Skeletal muscle tissue (tissue), 4 donors: Measurements from ENCODE around the gene SETD5. TPM values are rescaled to one million over a fixed set of nuclear protein-coding genes. Genes with fewer than 3 reads are reported as not detected.

Experiments used
- H3K27ac ChIP-seq: one replicate; pipeline ENCODE4 v1.7.0; 2013; ENCODE audit warnings: mild to moderate bottlenecking, low read depth, low read length, inconsistent platforms
- H3K27me3 ChIP-seq, 3 donors: one replicate each; pipeline ENCODE4 v1.7.0; 2013; ENCODE audit warnings: low read length in 3 of 3; ENCODE audit not compliant: control insufficient read depth in 3 of 3, insufficient read depth in 3 of 3
- H3K36me3 ChIP-seq, 3 donors: one replicate each; pipeline ENCODE4 v1.7.0; 2013; ENCODE audit warnings: low read length in 3 of 3; ENCODE audit not compliant: control insufficient read depth in 3 of 3, insufficient read depth in 3 of 3
- H3K4me1 ChIP-seq, 3 donors: one replicate each; pipeline ENCODE4 v1.7.0; 2013; ENCODE audit warnings: low read length in 3 of 3, mild to moderate bottlenecking in 3 of 3; ENCODE audit not compliant: control insufficient read depth in 3 of 3, insufficient read depth in 3 of 3
- H3K4me3 ChIP-seq, 3 donors: one replicate each; pipeline ENCODE4 v1.7.0; 2013; ENCODE audit warnings: low read length in 3 of 3
- H3K9ac ChIP-seq, 3 donors: one replicate each; pipeline ENCODE4 v1.7.0; 2013; ENCODE audit warnings: low read length in 3 of 3, mild to moderate bottlenecking in 3 of 3, moderate library complexity in 2 of 3, low read depth in 1 of 3
- H3K9me3 ChIP-seq, 3 donors: one replicate each; pipeline ENCODE4 v1.7.0; 2013; ENCODE audit warnings: low read length in 3 of 3; ENCODE audit not compliant: control insufficient read depth in 3 of 3
- total RNA-seq: library from RNA; depleted of rRNA; stranded (reverse); fragments of >200 nt; gene quantifications from one replicate; pipeline ENCODE4 v1.2.3, GENCODE V29; 2014
- donor health status: Osteomylitis.

SETD5 gene
- total RNA-seq, 1 donor from 2014 or later = 54.3 TPM

DNA sequence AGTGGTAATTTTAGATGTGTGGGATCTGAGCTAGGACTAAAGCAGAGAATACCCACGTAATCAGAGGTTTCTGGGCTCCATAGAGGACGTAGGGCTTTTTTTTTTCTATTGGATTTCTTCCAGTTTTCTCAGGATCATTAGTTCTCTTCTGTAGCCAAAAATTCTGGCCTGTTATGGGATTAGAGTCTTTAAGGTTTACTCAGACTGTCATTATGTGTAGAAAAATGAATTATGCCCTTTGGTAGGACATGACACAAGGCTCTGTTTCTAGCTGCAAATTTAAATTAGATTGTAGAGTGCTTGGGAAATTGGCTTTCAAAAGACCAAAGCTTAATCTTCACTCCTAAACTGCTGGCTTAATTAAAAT is 1.9 kb downstream of the SETD5 start:
- no peaks in the 10 kb centered on the region for H3K36me3 ChIP-seq

GRCh38 chr3:9399746-9400145 is 2.3 kb downstream of the SETD5 start:
- H3K9me3 ChIP-seq = no peaks in the 10 kb centered on the region
- H3K9ac ChIP-seq = peak overlapping the region; percentile 99 to 100 (median 99)
- peak overlapping the region; percentile 99 for H3K27ac ChIP-seq
- H3K4me1 ChIP-seq = peaks cover 42 to 62% (median 54%) of the 10 kb centered on the region in 3 donors
- peak overlapping the region; percentile 74 to 94 (median 91) for H3K4me3 ChIP-seq
- no peaks in the 10 kb centered on the region for H3K27me3 ChIP-seq
- H3K36me3 ChIP-seq = no peaks in the 10 kb centered on the region

More for the DNA sequence above, 1.9 kb downstream of the SETD5 start:
- Histone ChIP-seq H3K4me1 (peaks cover 43 to 62% (median 54%) of the 10 kb centered on the region in 3 donors), H3K9ac (peak overlapping the region; percentile 99 to 100 (median 99)), H3K27me3 (no peaks in the 10 kb centered on the region), H3K4me3 (peak overlapping the region; percentile 74 to 94 (median 91)), H3K27ac (peak overlapping the region; percentile 99), H3K9me3 (no peaks in the 10 kb centered on the region)

GRCh38 chr3:9400616-9401015 is 3.2 kb downstream of the SETD5 start:
- Histone ChIP-seq H3K9me3 (no peaks in the 10 kb centered on the region), H3K9ac (peak overlapping the region in 2 of 3 donors; percentile 2 to 34), H3K4me1 (peaks cover 43 to 62% (median 53%) of the 10 kb centered on the region in 3 donors), H3K27ac (peak overlapping the region; percentile 46), H3K4me3 (no peak overlapping the region), H3K27me3 (no peaks in the 10 kb centered on the region), H3K36me3 (no peaks in the 10 kb centered on the region)

DNA sequence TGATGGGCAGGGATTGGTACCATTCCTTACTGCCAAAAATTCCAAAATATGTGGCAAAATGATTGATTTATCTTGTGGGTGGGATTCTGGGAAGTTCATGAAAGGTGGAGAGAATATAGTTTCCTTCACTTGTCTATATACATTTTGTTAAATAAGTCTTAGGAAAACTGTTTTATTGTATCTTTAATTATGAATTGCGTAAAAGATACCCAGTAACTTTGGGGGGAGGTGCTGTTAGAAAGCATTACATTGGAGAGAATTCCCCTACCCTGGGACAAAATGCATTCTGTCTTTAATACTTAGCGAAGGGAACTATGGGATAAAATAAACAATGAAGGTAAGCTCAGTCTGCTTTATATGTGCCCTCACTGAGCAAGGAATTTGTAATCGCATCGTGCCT is 4.6 kb downstream of the SETD5 start:
- Histone ChIP-seq H3K4me3 (no peak overlapping the region), H3K36me3 (no peaks in the 10 kb centered on the region), H3K4me1 (peaks cover 39 to 61% (median 50%) of the 10 kb centered on the region in 3 donors), H3K27ac (peak overlapping the region; percentile 27), H3K27me3 (no peaks in the 10 kb centered on the region), H3K9me3 (no peaks in the 10 kb centered on the region), H3K9ac (no peak overlapping the region)

DNA sequence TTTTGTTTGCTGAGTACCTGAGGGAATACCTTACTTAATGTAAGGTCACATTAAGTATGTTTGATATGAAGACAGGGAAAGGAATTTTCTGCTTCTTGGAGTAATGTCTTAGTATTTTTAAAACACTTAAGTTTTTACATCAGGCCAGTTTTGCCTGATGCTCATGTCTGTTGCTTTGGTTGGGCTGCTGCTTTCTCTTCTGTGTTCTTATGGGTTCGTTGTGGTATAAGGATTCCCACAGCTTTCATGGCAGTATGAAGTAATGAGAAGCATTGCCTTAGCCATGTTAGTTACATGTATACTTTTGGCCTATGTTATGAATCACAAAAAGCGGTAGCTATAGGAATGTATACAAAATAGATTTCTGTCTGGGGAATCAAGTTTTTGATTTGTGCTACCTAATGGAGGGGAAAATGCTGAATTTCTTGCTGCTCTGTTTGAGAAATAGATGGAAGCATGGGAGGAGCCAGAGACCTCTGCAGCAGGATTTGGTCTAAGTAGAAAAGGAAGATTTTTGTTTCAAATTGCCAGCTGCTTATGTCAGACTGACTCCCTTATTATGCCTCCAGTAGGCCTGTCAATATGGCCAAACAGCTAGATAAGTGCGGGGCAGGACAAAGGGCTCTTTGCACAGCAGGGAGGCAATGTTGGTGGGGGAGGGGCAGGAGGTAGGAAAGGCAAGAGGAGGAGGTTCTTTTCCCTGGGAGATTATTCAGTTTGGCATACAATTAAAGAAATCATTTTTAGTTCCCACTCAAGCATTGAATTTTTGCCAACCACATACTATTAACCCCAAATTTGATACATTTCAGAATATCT is 5.2 kb downstream of the SETD5 start:
- H3K9ac ChIP-seq = no peak overlapping the region
- no peaks in the 10 kb centered on the region for H3K9me3 ChIP-seq
- H3K4me1 ChIP-seq = peaks cover 39 to 61% (median 53%) of the 10 kb centered on the region in 3 donors
- peak overlapping the region; percentile 27 for H3K27ac ChIP-seq
- H3K4me3 ChIP-seq = peak overlapping the region in 1 of 3 donors; percentile 16
- H3K36me3 ChIP-seq = no peaks in the 10 kb centered on the region
- no peaks in the 10 kb centered on the region for H3K27me3 ChIP-seq

DNA sequence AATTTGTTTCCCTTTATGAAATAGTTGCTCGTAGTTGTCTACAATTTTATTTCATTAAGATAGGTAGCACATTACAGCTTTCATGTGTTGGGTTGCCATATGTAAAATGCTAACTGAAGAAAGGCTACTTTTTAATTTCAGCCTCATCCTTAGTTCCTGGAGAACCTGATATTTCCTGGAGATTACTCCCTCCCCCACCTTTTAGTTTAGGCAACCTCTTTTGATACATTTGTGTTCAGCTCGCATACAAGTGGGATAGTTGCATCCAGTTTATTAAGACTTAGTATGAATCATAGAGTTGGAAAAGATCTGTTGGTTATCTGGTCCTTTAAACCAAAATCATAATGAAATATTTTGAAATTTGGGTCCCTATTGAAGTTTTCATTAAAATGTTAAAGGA is 6.0 kb downstream of the SETD5 start:
- Histone ChIP-seq H3K9me3 (no peaks in the 10 kb centered on the region), H3K4me3 (no peak overlapping the region), H3K9ac (no peak overlapping the region), H3K4me1 (peaks cover 39 to 61% (median 53%) of the 10 kb centered on the region in 3 donors), H3K27me3 (no peaks in the 10 kb centered on the region), H3K36me3 (no peaks in the 10 kb centered on the region), H3K27ac (no peak overlapping the region)

DNA sequence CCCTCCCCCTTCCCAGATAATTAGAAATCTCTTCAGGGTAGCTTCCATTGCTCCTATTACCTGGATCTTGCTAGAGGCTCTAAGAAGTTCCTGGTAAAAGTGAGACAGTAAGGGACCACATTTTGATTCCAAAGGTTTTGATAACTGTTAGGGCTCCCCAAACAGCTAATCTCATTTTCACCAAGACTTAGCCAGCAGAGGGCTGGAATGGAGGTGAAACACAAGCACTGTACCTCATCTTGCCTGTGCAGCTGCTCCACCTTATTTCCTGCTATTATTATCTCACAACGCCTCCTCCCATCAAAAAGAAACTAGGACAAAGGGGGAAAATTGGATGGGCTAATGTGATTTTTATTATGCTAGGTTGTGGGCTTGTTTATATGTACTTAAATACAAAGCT is 7.3 kb downstream of the SETD5 start:
- peaks cover 40 to 65% (median 53%) of the 10 kb centered on the region in 3 donors for H3K4me1 ChIP-seq
- H3K4me3 ChIP-seq = no peak overlapping the region
- no peak overlapping the region for H3K27ac ChIP-seq

DNA sequence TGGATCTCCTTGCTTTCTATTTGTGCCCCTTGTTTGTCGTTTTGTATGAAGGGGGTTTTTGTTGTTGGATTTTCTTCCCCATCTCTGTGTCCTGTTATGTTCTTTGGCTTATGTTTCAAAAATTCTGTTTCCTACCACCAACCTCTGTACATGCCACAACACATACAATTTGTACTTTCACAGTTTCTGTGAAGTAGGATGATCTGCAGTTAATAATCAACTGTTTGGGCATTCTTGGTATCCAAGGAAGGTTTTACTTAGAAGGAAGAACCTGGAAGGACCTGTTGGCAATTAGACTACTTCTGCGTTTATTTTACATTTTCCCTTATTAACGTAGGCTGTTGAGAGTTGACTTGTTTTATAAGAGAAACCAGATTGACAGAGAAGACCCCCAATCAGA is 8.3 kb downstream of the SETD5 start:
- H3K27ac ChIP-seq = no peak overlapping the region
- H3K9ac ChIP-seq = peak overlapping the region in 1 of 3 donors; percentile 7
- H3K27me3 ChIP-seq = no peaks in the 10 kb centered on the region
- H3K9me3 ChIP-seq = no peaks in the 10 kb centered on the region
- H3K4me1 ChIP-seq = peaks cover 41 to 56% (median 42%) of the 10 kb centered on the region in 3 donors
- no peaks in the 10 kb centered on the region for H3K36me3 ChIP-seq
- no peak overlapping the region for H3K4me3 ChIP-seq

More for the DNA sequence above, 7.3 kb downstream of the SETD5 start:
- no peaks in the 10 kb centered on the region for H3K27me3 ChIP-seq
- no peaks in the 10 kb centered on the region for H3K9me3 ChIP-seq
- no peak overlapping the region for H3K9ac ChIP-seq
- no peaks in the 10 kb centered on the region for H3K36me3 ChIP-seq

DNA sequence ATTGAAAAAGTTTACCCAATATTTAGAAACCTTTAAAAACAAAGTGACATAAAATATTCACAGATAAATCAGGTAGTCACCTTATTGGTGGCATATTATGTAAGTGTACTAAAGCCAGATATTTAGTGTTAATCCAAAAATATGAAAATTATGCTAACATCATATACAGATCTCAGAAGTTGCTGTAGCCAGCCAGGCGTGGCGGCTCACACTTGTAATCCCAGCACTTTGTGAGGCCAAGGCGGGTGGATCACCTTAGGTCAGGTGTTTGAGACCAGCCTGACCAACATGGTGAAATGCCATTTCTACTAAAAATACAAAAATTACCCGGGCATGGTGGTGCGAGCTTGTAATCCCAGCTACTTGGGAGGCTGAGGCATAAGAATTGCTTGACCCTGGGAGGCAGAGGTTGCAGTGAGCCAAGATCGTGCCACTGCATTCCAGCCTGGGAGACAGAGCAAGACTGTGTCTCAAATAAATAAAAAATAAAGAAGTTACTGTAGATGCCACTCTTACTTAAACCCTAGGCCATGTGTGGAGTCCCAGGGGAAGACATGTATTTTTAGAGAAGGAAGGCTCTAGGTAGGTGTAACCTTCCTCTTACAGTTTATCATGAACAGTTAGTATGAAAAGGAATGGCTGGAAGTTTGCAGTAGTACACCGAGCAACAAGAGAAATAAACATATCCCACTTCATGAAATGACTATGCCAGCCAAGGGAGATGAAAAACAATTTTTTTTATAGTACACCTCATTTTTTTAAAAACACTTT is 9.6 kb downstream of the SETD5 start:
- H3K36me3 ChIP-seq = no peaks in the 10 kb centered on the region
- H3K9ac ChIP-seq = no peak overlapping the region
- H3K27ac ChIP-seq = no peak overlapping the region
- no peaks in the 10 kb centered on the region for H3K9me3 ChIP-seq
- no peaks in the 10 kb centered on the region for H3K27me3 ChIP-seq
- H3K4me3 ChIP-seq = no peak overlapping the region
- peaks cover 35 to 55% (median 36%) of the 10 kb centered on the region in 3 donors for H3K4me1 ChIP-seq

DNA sequence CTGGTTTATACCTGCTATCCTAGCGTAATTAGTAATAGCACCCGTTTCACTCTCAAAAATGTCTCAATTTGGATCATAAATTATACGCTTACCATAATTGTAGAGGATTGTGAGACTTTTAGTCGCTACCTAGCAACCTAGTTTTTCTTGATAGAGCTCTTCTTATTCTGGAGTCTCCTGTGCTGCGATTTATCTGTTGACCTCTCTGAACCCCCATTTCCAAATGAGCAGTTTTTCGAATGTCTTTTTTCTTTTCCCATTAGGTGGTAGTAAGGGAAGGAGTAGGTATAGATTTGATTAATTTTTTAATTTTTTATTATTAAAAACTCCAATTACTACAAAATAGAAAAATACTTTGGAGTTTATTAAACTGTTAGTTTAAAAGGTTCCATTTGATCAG is 10.6 kb downstream of the SETD5 start:
- H3K9ac ChIP-seq = no peak overlapping the region
- no peak overlapping the region for H3K4me3 ChIP-seq
- H3K9me3 ChIP-seq = no peaks in the 10 kb centered on the region
- no peak overlapping the region for H3K27ac ChIP-seq
- peaks cover 25 to 46% (median 26%) of the 10 kb centered on the region in 3 donors for H3K4me1 ChIP-seq
- H3K27me3 ChIP-seq = no peaks in the 10 kb centered on the region
- H3K36me3 ChIP-seq = no peaks in the 10 kb centered on the region
